ENCODE data around the gene UVRAG.
"Not testable (repeated sequence)": the region's sequence is repeated elsewhere in the genome, so short reads cannot be mapped to it uniquely, and the experiment has no call there.

Gene UVRAG

DNA sequence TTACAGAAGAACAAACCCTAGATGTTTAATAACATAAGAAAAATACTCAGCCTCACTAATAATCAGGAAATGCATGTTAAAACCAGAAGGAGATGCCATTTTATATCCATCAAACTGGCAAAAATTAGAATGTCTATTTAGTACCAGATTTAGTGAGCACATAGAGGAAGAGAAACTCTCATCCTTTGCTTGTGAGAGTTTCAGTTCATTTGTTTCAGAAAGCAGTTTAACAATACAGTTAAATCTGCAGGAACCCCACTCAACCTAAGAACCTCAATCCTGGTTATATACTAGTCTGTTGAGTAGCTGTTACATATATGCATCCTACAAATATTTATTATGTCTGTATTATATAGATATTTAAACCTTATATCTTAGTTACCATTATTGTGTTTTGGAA lies 218.7 kb downstream of the UVRAG start:
- DNase-seq, result no peak

DNA sequence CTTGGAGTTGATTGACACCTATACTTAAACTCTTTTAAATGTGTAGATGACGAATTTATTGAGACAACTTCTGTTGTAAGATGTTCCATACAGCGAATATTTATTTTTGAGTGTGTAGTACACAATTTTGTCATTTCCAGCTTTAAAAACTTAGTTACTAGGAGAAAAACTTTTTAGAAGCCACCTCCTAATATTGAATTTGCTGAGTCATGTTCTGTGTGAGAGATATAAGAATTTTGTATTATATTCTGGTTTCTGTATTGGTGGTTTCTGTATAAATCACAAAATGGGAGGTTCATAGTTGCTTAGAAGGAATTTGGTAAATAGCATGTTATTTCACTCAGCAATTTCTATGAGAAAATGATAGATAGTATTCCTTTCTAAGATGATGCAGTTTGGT lies 220.0 kb downstream of the UVRAG start:
- DNase-seq, result no peak

- no peak for DNase-seq
Measured at GRCh38 chr11:76038608-76039007, 223.6 kb downstream of the UVRAG start.

DNA sequence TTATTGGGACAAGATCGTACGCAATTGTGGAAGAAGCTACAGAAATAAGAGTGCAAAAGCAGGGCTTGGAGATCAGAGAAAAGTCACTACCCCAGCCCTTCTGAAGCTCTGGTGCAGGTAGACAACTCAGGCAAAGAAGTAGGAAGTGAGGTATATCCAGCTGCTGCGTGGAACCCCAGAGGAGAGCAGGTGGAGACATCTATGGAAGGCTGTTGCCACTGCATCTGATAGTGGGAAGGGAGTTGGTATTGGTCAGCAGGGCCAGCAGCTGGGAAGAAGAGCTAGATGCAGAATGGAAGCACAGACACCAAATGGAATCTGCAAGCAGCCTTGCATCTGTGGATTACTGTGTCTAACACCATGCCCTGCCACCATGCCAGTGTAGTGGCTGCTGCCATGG lies 226.2 kb downstream of the UVRAG start:
- no peak for DNase-seq

- DNase-seq, result no peak
Measured at GRCh38 chr11:76044750-76045320, 229.8 kb downstream of the UVRAG start.

- DNase-seq, result no peak
Measured at GRCh38 chr11:76047231-76047630, 232.2 kb downstream of the UVRAG start.

- no peak for DNase-seq
Measured at GRCh38 chr11:76047766-76048165, 232.8 kb downstream of the UVRAG start.

DNA sequence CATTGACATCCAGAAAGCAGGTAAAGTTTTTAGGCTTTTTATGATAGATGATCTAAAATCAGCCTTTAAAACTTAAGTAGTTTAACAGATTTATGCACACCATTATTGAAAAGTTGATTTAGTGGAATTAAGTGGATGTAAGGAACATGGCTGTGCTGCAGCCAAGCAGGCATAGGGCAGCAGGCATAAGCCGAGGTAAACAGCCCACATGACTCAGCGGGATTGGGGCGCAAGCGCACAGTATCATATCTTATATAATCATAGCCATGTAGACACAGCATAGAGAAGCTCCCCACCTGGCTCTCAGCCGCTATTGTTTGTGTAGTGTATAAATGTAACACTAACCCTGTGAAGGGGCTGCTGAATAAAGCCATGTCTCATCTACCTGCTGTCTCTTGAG lies 233.8 kb downstream of the UVRAG start:
- peak in 1 of 2 experiments; percentile 5 for DNase-seq

GRCh38 chr11:76049511-76049910 lies 234.5 kb downstream of the UVRAG start:
- no peak for DNase-seq

DNA sequence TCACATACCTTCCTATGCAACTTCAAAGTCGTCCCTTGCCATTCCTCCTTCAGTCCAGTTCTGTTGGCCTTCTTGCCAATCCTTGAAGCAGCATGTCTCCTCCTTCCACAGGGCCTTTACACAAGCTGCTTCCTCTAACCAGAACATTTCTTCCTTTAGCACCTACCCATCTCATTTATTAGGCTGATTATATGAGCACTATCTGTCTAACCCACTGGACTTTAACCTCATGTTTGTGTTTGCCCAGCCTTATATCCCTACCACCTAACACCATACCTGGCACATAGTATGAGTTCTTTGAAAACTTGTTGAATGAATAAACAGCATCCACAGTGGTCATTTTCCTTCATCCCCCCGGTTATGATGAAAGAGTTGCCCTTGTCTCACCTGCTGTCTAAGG lies 236.9 kb downstream of the UVRAG start:
- no peak for DNase-seq

- no peak for DNase-seq
Measured at GRCh38 chr11:76054330-76054729, 239.3 kb downstream of the UVRAG start.

- DNase-seq, result no peak
Measured at GRCh38 chr11:76056876-76057275, 241.9 kb downstream of the UVRAG start.

DNA sequence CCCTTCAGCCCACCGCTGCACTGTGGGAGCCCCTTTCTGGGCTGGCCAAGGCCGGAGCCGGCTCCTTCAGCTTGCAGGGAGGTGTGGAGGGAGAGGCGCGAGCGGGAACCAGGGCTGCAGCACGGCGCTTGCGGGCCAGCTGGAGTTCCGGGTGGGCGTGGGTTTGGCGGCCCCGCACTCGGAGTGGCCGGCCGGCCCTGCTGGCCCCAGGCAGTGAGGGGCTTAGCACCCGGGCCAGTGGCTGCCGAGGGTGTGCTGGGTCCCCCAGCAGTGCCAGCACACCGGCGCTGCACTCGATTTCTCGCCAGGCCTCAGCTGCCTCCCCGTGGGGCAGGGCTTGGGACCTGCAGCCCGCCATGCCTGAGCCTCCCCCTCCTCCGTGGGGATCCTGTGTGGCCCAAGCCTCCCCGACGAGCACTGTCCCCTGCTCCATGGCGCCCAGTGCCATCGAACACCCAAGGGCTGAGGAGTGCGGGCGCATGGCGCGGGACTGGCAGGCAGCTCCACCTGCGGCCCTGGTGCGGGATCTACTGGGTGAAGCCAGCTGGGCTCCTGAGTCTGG lies 245.5 kb downstream of the UVRAG start:
- not testable (repeated sequence) for DNase-seq

GRCh38 chr11:76062733-76063132 lies 247.7 kb downstream of the UVRAG start:
- no peak for DNase-seq

- DNase-seq, result no peak
Measured at GRCh38 chr11:76064192-76064591, 249.2 kb downstream of the UVRAG start.

DNA sequence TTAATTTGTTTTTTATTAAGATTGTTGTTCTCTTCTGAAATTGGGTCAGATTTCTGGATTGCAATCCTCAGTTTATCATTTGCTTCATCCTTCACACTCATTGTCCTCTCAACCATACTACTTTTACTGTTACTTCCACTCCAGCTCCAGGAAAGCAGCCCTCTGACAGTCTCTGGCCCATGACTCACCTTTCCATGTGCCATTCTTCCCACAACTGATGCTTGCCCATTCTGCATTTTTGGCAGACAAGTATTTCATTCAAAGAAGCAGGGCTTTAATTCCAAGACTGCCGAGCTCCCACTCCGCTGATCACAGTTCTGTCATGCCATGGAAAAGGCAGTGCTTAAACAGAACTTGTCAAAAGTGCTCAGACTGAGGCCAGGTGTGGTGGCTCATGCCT lies 252.1 kb downstream of the UVRAG start:
- DNase-seq, result no peak

DNA sequence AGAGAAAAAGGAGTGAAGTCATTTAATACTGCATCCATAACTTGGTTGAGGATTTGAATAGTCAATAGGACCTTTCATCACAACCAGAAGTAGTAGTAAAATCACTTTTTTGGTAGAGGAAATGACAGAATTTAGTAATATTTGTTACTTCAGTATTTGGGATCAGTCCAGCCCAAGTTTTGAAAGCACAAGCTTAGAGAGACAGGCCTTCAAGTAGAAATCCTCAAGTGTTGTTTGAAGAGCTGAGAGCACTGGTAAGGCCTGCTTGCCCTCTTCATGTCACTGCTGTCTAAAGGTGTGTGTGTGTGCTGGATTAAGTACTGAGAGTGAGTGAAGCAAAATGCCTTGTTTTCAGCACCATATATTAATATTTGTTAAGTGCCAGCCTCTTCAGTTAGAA lies 254.0 kb downstream of the UVRAG start:
- DNase-seq, result no peak

- no peak for DNase-seq
Measured at GRCh38 chr11:76071090-76071489, 256.1 kb downstream of the UVRAG start.

DNA sequence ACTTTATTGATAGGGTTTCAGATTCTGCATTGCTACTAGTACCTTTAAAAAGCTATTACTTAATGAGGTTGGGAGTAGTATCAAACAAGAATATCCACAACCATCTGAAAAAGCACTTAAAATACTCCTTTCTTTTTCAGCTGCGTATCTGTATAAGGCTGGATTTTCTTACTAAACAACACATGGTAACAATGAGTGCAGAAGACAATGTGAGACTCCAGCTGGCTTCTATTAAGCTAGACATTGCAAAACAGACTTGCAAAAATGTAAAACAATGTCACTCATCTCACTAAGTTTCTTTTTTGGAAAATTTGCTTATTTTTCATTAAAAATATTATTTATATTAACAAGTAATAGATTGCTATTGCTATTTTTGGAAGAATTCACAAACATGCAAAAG lies 258.7 kb downstream of the UVRAG start:
- no peak for DNase-seq

- DNase-seq, result no peak
Measured at GRCh38 chr11:76074148-76075095, 259.4 kb downstream of the UVRAG start.

- no peak for DNase-seq
Measured at GRCh38 chr11:76075716-76076115, 260.7 kb downstream of the UVRAG start.

DNA sequence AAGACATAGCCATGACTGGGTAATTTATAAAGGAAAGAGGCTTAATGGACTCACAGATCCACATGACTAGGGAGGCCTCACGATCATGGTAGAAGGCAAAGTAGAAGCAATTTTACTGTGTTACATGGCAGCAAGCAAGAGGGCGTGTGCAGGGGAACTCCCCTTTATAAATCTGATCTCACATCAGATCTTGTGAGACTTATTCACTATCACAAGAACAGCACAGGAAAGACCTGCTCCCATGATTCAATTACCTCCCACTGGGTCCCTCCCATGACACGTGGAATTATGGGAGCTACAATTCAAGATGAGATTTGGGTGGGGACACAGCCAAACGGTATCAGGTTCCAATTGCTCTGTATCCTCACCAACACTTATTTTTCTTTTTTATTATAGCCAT lies 261.2 kb downstream of the UVRAG start:
- not testable (repeated sequence) for DNase-seq

DNA sequence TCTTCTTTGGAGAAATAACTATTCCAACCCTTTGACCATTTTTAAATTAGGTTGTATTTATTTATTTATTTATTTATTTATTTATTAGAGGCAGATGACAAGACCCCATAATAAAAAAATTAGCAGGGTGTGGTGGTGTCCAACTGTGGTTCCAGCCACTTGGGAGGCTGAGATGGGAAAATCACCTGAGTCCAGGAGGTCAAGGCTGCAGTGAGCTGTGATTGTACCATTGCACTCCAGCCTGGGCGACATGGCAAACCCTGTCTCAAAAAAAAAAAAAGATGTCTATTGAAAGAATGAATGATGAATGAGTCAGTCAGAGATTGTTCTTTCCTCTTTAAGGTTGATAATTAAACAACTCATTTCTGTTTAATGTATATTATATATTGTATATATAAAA lies 261.7 kb downstream of the UVRAG start:
- DNase-seq, result no peak

DNA sequence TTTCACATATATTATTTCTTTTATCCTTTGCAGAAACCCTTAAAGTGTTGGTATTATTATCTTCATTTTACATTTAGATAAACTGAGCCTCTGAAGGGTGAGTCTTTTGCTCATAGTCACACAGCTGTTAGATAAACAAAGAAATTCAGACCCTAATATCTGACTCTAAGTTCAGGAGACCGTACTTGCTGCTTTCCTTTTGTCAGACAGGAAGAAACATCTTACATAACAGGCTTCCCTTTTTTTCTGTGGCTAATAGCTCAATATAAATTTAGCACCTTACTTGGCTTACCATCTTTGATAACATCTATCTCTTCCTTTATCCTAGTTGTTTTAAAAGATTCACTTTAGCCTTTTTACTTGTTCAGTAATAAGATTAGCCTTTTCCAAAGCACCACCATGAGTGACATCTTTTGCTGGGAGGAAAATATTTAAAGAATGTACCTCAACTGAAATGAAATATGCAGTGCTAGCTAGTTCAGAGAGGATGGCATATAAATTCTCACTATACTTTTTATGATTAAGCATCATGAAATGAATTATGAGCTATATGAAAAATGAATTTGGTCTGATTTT lies 262.7 kb downstream of the UVRAG start:
- DNase-seq, result no peak

Data from NCI-H1930 (cell line).